Activated naive CD4-positive, alpha-beta T cell treated with anti-CD3 and anti-CD28 coated beads, Interleukin-2, amount 50 U/mL, for 16 hours (primary cell): ENCODE results near the gene ZEB1.
"Not testable (repeated sequence)": the region's sequence is repeated elsewhere in the genome, so short reads cannot be mapped to it uniquely, and the experiment has no call there.

ENCODE experiments used
- DNase-seq: peaks from one replicate; pipeline ENCODE4 v3.0.0-alpha.2; 2020

The ZEB1 gene

GRCh38 chr10:31319602-31320549 lies 860 bp downstream of the ZEB1 start:
- DNase-seq, result peak; percentile 63

- DNase-seq, result peak; percentile 24
Measured at GRCh38 chr10:31320550-31321211, 1.7 kb downstream of the ZEB1 start.

- DNase-seq, result no peak
Measured at GRCh38 chr10:31321396-31321941, 2.5 kb downstream of the ZEB1 start.

- no peak for DNase-seq
Measured at GRCh38 chr10:31322647-31323046, 3.6 kb downstream of the ZEB1 start.

GRCh38 chr10:31340343-31340742 lies 21.3 kb downstream of the ZEB1 start:
- DNase-seq, result no peak

GRCh38 chr10:31341552-31341951 lies 22.5 kb downstream of the ZEB1 start:
- DNase-seq, result no peak

GRCh38 chr10:31343009-31343408 lies 24.0 kb downstream of the ZEB1 start:
- no peak for DNase-seq

GRCh38 chr10:31343551-31343950 lies 24.5 kb downstream of the ZEB1 start:
- DNase-seq, result no peak

- DNase-seq, result no peak
Measured at GRCh38 chr10:31345886-31346285, 26.9 kb downstream of the ZEB1 start.

GRCh38 chr10:31346953-31347352 lies 27.9 kb downstream of the ZEB1 start:
- no peak for DNase-seq

GRCh38 chr10:31347705-31348104 lies 28.7 kb downstream of the ZEB1 start:
- DNase-seq, result no peak

- DNase-seq, result no peak
Measured at GRCh38 chr10:31350891-31351290, 31.9 kb downstream of the ZEB1 start.

- no peak for DNase-seq
Measured at GRCh38 chr10:31352436-31353226, 33.6 kb downstream of the ZEB1 start.

GRCh38 chr10:31353574-31353973 lies 34.6 kb downstream of the ZEB1 start:
- no peak for DNase-seq

- DNase-seq, result no peak
Measured at GRCh38 chr10:31358688-31359330, 39.8 kb downstream of the ZEB1 start.

GRCh38 chr10:31359979-31360378 lies 41.0 kb downstream of the ZEB1 start:
- no peak for DNase-seq

GRCh38 chr10:31361475-31361874 lies 42.5 kb downstream of the ZEB1 start:
- not testable (repeated sequence) for DNase-seq

- no peak for DNase-seq
Measured at GRCh38 chr10:31362023-31362641, 43.1 kb downstream of the ZEB1 start.

GRCh38 chr10:31363696-31364095 lies 44.7 kb downstream of the ZEB1 start:
- not testable (repeated sequence) for DNase-seq

GRCh38 chr10:31364238-31364637 lies 45.2 kb downstream of the ZEB1 start:
- not testable (repeated sequence) for DNase-seq

- DNase-seq, result no peak
Measured at GRCh38 chr10:31366703-31367102, 47.7 kb downstream of the ZEB1 start.

GRCh38 chr10:31368724-31369123 lies 49.7 kb downstream of the ZEB1 start:
- no peak for DNase-seq
